GM12872 (cell line): ENCODE data around the gene TIMM21.
A peak's percentile ranks its signal among the peaks of the same experiment; 100 is the strongest.

Source experiments
- TF ChIP-seq, protein P1 (sequence below): IDR thresholded peaks from 3 replicates; pipeline ENCODE4 v1.5.1; 2011; ENCODE audit warnings: low read depth, mild to moderate bottlenecking, low read length, moderate library complexity; ENCODE audit not compliant: insufficient read depth

Gene TIMM21

DNA sequence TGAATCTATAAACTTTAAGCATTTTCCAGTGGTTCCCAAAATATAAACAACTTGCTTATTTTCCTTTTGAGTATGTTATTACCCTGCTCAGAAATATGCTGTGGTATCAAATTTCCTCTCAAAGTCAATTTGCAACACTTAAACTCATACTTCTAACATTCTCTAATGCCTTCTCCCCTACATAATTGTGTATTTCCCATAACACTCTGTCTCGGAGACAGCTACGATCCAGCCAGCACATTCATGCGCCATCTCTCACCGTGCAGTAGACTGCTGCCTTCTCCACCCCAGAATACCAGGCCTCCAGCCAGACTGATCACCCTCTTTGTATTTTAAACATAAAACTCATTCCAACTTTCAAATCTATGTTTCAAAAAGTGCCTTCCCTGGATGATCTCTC is 41.8 kb downstream of the TIMM21 start:
- TF ChIP-seq, protein P1, sequence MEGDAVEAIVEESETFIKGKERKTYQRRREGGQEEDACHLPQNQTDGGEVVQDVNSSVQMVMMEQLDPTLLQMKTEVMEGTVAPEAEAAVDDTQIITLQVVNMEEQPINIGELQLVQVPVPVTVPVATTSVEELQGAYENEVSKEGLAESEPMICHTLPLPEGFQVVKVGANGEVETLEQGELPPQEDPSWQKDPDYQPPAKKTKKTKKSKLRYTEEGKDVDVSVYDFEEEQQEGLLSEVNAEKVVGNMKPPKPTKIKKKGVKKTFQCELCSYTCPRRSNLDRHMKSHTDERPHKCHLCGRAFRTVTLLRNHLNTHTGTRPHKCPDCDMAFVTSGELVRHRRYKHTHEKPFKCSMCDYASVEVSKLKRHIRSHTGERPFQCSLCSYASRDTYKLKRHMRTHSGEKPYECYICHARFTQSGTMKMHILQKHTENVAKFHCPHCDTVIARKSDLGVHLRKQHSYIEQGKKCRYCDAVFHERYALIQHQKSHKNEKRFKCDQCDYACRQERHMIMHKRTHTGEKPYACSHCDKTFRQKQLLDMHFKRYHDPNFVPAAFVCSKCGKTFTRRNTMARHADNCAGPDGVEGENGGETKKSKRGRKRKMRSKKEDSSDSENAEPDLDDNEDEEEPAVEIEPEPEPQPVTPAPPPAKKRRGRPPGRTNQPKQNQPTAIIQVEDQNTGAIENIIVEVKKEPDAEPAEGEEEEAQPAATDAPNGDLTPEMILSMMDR: no peak

DNA sequence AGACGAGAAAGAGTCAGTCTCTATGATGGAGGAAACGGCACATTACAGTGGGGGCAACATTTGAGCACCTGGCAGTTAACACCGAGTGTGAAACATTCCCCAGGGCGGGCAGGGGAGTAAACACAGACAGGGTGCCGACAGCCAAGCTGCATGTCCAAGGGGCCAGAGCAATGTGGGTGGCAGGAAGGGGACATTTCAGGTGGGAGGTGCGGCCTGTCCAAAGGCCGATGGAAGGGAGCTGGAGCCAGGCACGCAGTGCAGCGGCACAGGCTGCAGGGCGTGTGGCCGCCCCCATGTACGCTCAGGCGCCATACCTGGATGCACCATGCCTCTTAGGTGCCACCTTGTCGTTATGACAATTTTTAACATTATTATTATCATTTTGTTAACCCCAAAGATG is 43.3 kb downstream of the TIMM21 start:
- TF ChIP-seq, protein P1: no peak

DNA sequence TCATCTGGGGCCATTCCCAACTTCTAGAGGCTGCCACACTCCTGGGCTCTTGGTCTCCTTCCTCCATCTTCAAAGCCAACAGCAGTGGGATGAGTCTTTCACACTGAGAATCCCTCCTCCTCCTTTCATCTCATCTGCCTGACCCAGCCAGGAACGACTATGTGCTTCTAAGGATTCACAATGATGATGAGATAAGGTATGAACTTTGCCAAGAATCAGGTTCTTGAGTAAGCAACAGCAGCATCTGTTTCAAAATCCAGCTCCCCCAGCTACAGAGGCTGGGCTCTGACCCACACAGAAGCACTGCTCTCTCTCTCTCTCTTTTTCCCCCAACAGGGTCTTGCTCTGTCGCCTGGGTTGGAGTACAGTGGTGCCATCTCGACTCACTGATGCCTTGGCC is 46.4 kb downstream of the TIMM21 start:
- TF ChIP-seq, protein P1: no peak

DNA sequence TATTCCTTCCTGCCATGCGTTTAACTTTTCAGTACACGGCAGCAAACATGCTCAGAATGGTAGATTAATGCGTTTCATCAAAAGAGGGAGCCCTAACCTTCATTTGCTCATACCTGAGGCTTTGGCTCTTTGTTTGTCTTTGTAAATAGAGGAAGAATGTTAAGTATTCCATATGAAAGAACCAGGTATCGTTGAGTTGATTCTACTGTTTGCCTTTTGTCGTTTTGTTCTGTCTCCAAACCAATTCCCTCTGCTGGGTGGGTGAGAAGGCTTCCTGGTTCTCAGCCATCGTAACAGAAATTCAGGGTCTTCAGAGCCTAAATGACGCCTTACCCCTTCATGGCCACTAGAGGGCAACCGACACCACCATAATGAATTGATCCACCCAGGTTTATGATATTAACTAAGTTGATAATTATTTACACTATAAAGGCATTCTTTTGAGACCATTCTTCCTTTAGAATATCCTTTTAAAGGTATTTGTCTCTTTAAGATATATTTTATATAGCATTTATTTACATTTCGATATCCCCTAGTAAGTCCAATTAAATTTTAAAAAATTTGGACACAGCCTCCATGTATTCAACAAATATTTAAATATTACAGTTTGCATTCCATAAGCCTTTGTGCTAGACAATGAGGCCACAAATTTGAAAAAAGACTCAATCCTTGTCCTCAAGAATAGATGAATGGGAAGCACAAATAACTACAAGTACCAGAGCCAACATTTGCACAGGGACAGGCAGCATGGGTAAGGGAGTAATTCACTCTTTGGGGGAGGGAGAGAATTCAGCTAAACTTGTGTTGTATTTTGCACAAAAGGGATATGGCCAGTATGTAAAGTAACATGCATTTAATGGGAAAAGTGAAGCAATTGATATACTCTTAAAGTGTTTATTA is 48.1 kb downstream of the TIMM21 start:
- TF ChIP-seq, protein P1: peak; percentile 74

DNA sequence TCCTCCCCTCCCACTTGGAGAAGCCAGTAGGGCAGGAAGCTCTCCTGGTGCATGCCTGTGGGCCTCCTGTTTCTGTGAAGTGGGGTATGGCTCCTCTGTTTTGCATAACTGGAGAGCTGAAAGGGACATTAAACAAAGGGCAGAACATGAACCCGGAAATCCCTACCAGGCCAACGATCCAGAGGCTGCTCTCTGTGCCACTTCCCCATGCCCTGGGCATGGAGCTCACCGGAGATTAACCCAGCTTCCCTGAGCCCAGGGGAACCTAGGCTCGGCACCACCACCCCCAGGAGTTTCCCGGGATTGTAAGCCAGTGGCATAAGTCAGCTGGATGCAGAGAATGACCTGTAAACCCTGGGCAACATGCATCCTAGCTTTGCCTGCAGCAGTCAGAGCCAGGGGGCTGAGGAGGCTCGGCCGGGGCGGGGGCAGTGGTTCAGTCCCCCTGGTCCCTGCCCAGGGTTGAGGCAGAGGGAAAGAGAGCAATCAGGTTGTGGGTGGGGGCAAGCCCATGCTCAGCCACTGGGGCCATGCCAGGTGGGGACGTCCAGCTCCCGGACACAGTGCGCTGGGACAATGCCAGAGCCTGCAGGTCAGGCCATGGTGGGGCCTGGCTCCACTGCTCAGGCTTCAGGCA is 49.5 kb downstream of the TIMM21 start:
- TF ChIP-seq, protein P1: no peak

DNA sequence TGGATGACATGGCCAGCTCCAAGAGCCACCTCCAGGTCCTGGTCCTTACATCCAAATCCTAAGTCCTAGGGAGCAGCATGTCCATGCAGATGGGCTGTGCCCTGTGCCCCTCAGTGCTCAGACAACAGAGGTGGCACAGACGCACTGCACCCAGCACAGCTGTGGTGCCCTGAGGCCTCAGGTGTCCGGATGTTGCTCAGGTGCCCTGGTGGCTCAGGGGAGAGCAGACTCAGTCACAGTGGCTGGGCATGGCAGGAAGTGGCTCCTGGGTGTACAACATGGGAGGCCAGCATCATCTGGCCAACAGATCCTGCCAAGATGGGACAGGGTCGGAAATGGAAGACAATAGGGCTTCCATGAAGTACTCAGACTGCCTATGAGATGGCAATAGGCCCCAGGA is 50.1 kb downstream of the TIMM21 start:
- TF ChIP-seq, protein P1: no peak

DNA sequence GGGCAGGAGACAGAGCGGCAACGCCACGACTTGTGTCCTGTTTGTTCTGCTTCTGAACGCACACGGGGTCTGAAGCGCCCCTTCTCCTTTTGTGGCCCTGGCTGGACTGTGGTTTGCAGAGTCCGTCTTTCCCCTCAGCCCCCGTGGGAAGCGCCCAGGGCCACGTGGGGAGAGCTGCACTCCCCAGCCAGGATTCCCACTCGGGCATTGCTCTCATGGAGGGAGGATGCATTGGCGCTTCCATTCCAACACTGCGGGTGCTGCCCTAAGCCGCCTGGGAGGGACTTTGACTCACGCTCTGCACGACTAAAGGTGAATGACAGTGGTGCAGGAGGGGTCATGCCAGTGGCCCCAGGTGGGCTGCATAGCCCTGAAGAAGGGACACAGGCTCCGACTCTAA is 52.5 kb downstream of the TIMM21 start:
- TF ChIP-seq, protein P1: no peak
